ENCODE data around the gene SREBF2.

DNA sequence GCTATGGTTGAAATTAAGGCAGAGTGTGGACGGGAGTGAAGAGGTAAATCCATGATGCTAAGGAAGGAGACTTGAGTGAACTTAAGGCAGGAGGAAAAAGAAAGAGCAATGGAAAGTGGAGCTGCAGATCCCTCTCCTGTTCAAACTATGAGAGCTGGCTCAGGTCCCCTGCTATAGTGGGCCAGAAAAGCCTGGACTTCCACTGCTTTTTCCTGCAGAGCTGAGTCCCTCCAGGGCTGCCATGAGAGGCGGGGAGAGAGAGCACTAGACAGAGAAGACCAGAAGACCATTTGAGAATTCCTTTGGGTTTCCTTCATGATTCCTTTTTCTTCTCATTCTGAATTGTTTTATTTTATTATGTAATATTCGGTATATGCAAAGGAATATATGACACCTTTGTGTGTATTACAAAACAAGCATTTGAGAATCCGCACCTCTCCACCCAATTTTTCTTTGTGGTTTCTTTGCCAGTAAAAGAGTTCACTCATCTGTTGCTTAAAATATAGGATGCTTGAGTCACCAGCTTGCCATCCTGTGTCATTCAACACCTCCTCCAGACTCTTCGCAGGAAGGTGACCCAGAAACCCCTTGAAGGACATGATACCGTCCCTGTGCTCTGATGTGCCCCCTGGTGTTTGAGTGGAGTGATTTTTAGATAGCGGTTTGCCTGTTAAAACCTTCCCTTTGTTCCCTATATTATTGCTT, 24.4 kb downstream of the SREBF2 start:
- TF ChIP-seq, protein P1, sequence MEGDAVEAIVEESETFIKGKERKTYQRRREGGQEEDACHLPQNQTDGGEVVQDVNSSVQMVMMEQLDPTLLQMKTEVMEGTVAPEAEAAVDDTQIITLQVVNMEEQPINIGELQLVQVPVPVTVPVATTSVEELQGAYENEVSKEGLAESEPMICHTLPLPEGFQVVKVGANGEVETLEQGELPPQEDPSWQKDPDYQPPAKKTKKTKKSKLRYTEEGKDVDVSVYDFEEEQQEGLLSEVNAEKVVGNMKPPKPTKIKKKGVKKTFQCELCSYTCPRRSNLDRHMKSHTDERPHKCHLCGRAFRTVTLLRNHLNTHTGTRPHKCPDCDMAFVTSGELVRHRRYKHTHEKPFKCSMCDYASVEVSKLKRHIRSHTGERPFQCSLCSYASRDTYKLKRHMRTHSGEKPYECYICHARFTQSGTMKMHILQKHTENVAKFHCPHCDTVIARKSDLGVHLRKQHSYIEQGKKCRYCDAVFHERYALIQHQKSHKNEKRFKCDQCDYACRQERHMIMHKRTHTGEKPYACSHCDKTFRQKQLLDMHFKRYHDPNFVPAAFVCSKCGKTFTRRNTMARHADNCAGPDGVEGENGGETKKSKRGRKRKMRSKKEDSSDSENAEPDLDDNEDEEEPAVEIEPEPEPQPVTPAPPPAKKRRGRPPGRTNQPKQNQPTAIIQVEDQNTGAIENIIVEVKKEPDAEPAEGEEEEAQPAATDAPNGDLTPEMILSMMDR (IDR thresholded peaks at IDR 0.05; ENCODE audit: low read depth, low read length): peak; percentile 77
- TF ChIP-seq POLR2A (IDR thresholded peaks at IDR 0.05; ENCODE audit: extremely low read depth, insufficient read length) (no peak), MYC (IDR thresholded peaks at IDR 0.05; ENCODE audit: low read depth, low read length) (no peak)
- TF ChIP-seq, protein P2, sequence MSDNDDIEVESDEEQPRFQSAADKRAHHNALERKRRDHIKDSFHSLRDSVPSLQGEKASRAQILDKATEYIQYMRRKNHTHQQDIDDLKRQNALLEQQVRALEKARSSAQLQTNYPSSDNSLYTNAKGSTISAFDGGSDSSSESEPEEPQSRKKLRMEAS (IDR thresholded peaks at IDR 0.05; ENCODE audit: low read depth, low read length): no peak; the same call in 1 of the 2 replicates
